Stomach smooth muscle (tissue), 2 donors: ENCODE measurements around the gene OR2V2.

Experiments used
- H3K27ac ChIP-seq: one replicate; pipeline ENCODE4 v1.7.0; 2013; ENCODE audit warnings: mild to moderate bottlenecking, low read length, inconsistent platforms
- H3K27me3 ChIP-seq, 2 donors: one replicate each; pipeline ENCODE4 v1.7.0; 2013; ENCODE audit warnings: low read length in 2 of 2; ENCODE audit not compliant: insufficient read depth in 2 of 2, control insufficient read depth in 1 of 2
- H3K36me3 ChIP-seq, 2 donors: one replicate each; pipeline ENCODE4 v1.7.0; 2013; ENCODE audit warnings: low read length in 2 of 2; ENCODE audit not compliant: control insufficient read depth in 2 of 2, insufficient read depth in 2 of 2
- H3K4me1 ChIP-seq: one replicate; pipeline ENCODE4 v1.7.0; 2013; ENCODE audit warnings: low read length; ENCODE audit not compliant: control insufficient read depth, insufficient read depth
- H3K4me3 ChIP-seq, 2 donors: one replicate each; pipeline ENCODE4 v1.7.0; 2013; ENCODE audit warnings: low read length in 2 of 2
- H3K9ac ChIP-seq, 2 donors: one replicate each; pipeline ENCODE4 v1.7.0; 2013; ENCODE audit warnings: low read length in 2 of 2, mild to moderate bottlenecking in 1 of 2
- H3K9me3 ChIP-seq, 2 donors: one replicate each; pipeline ENCODE4 v1.7.0; 2013; ENCODE audit warnings: low read length in 2 of 2; ENCODE audit not compliant: control insufficient read depth in 2 of 2
- donor health status: healthy.
- donor health status: Pancreatic carcinoma.

Gene OR2V2

DNA sequence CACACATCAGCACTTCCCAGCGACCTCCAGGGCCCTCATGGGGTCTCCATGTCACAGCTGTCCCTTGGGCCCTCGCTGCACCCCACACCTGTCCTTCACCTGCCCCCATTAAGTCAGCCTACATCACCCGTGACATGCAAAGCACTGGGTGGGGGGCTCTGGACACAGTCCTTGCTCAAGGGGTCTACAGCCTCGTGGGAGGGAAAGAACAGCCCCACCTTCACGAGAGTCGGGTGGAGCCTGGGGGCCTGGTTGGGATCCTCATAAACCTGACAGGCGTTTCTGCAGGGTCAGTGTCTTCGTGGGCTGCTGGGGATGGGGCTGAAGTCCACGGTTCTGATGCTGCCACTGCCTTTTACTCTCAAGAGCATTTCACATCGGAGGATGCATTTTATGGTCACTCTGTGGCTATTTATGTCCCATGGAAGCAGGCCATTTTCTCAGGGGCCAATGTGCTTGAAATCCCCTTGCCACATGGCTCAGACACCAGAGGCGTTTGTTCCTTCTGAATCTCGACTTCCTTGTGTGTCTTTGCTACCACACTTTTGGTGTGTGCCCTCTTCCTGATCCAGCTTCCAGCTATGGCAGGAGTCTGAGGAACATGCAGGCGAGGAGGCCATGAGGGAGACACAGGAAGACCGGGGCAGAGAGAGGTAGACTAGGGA, 16.4 kb upstream of the OR2V2 start, which contains the start of gene OR2V1:
OR2V1 (minus strand) TSS at position 338 of the 665 bp plus-strand sequence. CDS start 5,865 bp downstream, outside the sequence.
- Histone ChIP-seq H3K27ac (no peak within 1 kb of the TSS), H3K4me3 (no peak within 1 kb of the TSS), H3K36me3 (no peaks in the 10 kb centered on the region), H3K9me3 (no peaks in the 10 kb centered on the region), H3K4me1 (no peaks in the 10 kb centered on the region), H3K27me3 (peaks cover 18 to 32% of the 10 kb centered on the region in 2 donors), H3K9ac (no peak within 1 kb of the TSS)

GRCh38 chr5:181131514-181131913, 15.9 kb upstream of the OR2V2 start:
- H3K4me1 ChIP-seq: no peaks in the 10 kb centered on the region
- no peak overlapping the region for H3K4me3 ChIP-seq
- no peak overlapping the region for H3K9ac ChIP-seq
- no peak overlapping the region for H3K27ac ChIP-seq
- peaks cover 18 to 32% of the 10 kb centered on the region in 2 donors for H3K27me3 ChIP-seq
- no peaks in the 10 kb centered on the region for H3K36me3 ChIP-seq
- no peaks in the 10 kb centered on the region for H3K9me3 ChIP-seq

- Histone ChIP-seq H3K9me3 (no peaks in the 10 kb centered on the region), H3K4me1 (no peaks in the 10 kb centered on the region), H3K27ac (no peak overlapping the region), H3K27me3 (peaks cover 9 to 22% of the 10 kb centered on the region in 2 donors), H3K4me3 (no peak overlapping the region), H3K36me3 (no peaks in the 10 kb centered on the region), H3K9ac (no peak overlapping the region)
Observed at GRCh38 chr5:181133083-181133482, 14.3 kb upstream of the OR2V2 start.

DNA sequence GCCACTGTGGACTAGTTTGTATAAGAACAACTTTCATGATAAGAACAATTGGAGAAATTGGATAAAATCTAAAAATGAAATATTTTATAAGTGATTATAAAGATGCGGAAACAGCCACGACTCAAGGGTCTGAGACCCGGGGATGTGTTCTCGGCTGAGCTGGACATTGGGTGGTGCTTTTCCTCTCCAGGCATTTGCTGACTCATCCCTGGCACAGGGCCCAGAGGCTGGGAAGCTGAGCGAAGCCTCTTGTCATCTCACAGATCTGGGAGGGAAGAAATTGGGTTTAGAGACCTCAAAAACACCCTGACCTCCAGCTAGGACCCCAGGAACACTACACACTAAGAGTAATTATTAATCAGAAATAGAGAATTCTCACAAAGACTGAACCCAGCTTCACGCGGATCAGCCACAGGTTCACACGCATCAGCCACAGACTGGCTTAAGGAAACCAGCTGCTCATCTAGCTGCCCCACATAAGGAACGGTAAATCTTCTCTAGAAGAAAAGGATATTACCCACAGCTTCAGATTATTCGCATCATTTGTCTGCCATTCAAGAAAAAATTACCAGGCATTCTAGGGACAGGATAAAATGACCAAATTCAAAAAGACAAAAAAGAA, 13.7 kb upstream of the OR2V2 start:
- H3K4me3 ChIP-seq: no peak overlapping the region
- H3K9ac ChIP-seq: no peak overlapping the region
- no peaks in the 10 kb centered on the region for H3K36me3 ChIP-seq
- H3K27me3 ChIP-seq: peaks cover 5 to 16% of the 10 kb centered on the region in 2 donors
- H3K27ac ChIP-seq: no peak overlapping the region
- H3K9me3 ChIP-seq: no peaks in the 10 kb centered on the region
- no peaks in the 10 kb centered on the region for H3K4me1 ChIP-seq

DNA sequence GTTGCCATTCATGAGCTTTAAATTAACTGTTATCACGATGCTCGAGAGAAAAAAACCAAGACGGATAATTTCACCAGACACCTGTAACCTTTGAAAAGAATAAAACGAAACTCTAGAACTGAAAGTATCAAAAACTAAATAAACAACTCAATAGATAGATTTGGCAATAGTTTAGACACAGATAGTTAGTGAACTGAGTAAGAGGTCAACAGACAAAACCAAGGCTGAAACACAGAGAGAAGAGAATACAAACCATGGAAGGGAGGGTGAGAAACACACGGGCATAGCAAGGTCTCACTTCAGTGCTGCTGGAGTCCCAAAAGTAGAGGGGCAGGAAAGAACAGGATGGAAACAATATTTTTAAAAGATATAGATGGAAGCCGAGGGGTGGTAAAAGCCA, 13.1 kb upstream of the OR2V2 start:
- no peak overlapping the region for H3K9ac ChIP-seq
- H3K4me3 ChIP-seq: no peak overlapping the region
- H3K27ac ChIP-seq: no peak overlapping the region
- H3K27me3 ChIP-seq: peaks cover 4 to 14% of the 10 kb centered on the region in 2 donors
- H3K36me3 ChIP-seq: no peaks in the 10 kb centered on the region
- H3K9me3 ChIP-seq: no peaks in the 10 kb centered on the region
- H3K4me1 ChIP-seq: no peaks in the 10 kb centered on the region

- no peak overlapping the region for H3K27ac ChIP-seq
- no peak overlapping the region for H3K9ac ChIP-seq
- H3K36me3 ChIP-seq: no peaks in the 10 kb centered on the region
- H3K4me3 ChIP-seq: no peak overlapping the region
- no peaks in the 10 kb centered on the region for H3K4me1 ChIP-seq
- no peaks in the 10 kb centered on the region for H3K9me3 ChIP-seq
- H3K27me3 ChIP-seq: peaks cover 3 to 4% of the 10 kb centered on the region in 2 donors
Observed at GRCh38 chr5:181136361-181136955, 10.9 kb upstream of the OR2V2 start.

DNA sequence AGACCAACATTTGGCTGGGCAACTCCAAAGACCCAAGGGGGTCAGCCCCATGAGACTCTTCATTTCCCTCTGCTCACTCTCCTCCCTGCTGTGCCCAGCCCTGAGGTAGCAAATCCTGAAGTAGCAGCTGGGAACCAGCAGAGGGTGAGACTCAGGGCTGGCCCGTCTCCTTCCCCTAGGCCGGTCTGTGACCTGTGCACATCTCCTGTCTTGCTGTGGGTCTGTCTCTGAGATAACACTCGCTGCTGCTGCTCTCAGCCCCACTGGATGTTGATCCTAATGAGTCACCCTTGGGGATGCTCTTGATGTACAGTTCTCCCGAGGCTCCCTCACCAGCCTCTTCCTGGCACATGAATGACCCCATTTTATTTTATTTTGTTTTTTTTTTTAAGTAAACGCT, 9.1 kb upstream of the OR2V2 start:
- Histone ChIP-seq H3K36me3 (no peaks in the 10 kb centered on the region), H3K27ac (no peak overlapping the region), H3K4me1 (no peaks in the 10 kb centered on the region), H3K27me3 (peaks cover 0 to 6% of the 10 kb centered on the region in 2 donors), H3K9ac (no peak overlapping the region), H3K9me3 (no peaks in the 10 kb centered on the region), H3K4me3 (no peak overlapping the region)

GRCh38 chr5:181140766-181141165, 6.6 kb upstream of the OR2V2 start:
- Histone ChIP-seq H3K9me3 (no peaks in the 10 kb centered on the region), H3K36me3 (no peaks in the 10 kb centered on the region), H3K4me3 (no peak overlapping the region), H3K4me1 (no peaks in the 10 kb centered on the region), H3K27me3 (peaks cover 0 to 6% of the 10 kb centered on the region in 2 donors), H3K9ac (no peak overlapping the region), H3K27ac (no peak overlapping the region)

GRCh38 chr5:181142054-181142453, 5.3 kb upstream of the OR2V2 start:
- H3K4me1 ChIP-seq: no peaks in the 10 kb centered on the region
- H3K4me3 ChIP-seq: no peak overlapping the region
- no peaks in the 10 kb centered on the region for H3K9me3 ChIP-seq
- no peak overlapping the region for H3K9ac ChIP-seq
- no peak overlapping the region for H3K27ac ChIP-seq
- peaks cover 0 to 6% of the 10 kb centered on the region in 2 donors for H3K27me3 ChIP-seq
- H3K36me3 ChIP-seq: no peaks in the 10 kb centered on the region

GRCh38 chr5:181145133-181145532, 2.3 kb upstream of the OR2V2 start:
- Histone ChIP-seq H3K9me3 (no peaks in the 10 kb centered on the region), H3K27me3 (peaks cover 8 to 14% of the 10 kb centered on the region in 2 donors), H3K36me3 (no peaks in the 10 kb centered on the region), H3K4me1 (no peaks in the 10 kb centered on the region), H3K27ac (no peak overlapping the region), H3K4me3 (no peak overlapping the region), H3K9ac (no peak overlapping the region)

DNA sequence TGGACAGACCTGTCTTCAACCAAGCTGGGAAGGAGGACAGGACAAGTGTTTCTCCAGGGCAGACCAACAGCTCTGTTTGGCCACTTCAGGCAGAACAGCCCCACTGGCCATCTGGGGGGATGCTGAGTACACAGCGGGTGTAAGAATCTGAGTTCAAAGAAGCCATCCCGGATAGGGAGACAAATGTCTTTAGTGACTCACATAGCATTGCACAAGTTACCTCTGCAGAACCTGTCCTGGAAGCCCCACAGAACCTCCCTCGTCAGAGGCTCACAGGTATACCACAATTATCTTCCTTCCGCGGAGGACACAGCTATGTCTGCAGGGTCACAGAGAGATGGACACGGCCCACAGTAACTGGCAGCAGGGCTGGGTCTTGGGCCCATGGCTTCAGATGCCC, 2.0 kb downstream of the OR2V2 start:
- Histone ChIP-seq H3K27me3 (peaks cover 14 to 17% of the 10 kb centered on the region in 2 donors), H3K4me3 (no peak overlapping the region), H3K9me3 (peaks cover 0 to 4% of the 10 kb centered on the region in 2 donors), H3K36me3 (no peaks in the 10 kb centered on the region), H3K4me1 (no peaks in the 10 kb centered on the region), H3K9ac (no peak overlapping the region), H3K27ac (no peak overlapping the region)
